IPS-18c (cell line): ENCODE measurements around the gene CARMIL3.
"Not testable (repeated sequence)": the region's sequence is repeated elsewhere in the genome, so short reads cannot be mapped to it uniquely, and the experiment has no call there.

Experiments
- H3K4me3 ChIP-seq: 2 replicates; pipeline ENCODE4 v1.7.0; 2013; ENCODE audit warnings: low read depth, mild to moderate bottlenecking, low read length, moderate library complexity; ENCODE audit not compliant: insufficient read depth
- H3K9me3 ChIP-seq: one replicate; pipeline ENCODE4 v1.6.1; 2013; ENCODE audit warnings: mild to moderate bottlenecking, low read length, moderate library complexity; ENCODE audit not compliant: control insufficient read depth, insufficient read depth

The CARMIL3 gene

GRCh38 chr14:24036963-24037657 is 14.7 kb upstream of the CARMIL3 start:
- not testable (repeated sequence) for H3K4me3 ChIP-seq, H3K9me3 ChIP-seq

- Histone ChIP-seq H3K9me3 (peaks cover 2% of the 10 kb centered on the region), H3K4me3 (no peak overlapping the region)
Observed at GRCh38 chr14:24037658-24038037, 14.2 kb upstream of the CARMIL3 start.

DNA sequence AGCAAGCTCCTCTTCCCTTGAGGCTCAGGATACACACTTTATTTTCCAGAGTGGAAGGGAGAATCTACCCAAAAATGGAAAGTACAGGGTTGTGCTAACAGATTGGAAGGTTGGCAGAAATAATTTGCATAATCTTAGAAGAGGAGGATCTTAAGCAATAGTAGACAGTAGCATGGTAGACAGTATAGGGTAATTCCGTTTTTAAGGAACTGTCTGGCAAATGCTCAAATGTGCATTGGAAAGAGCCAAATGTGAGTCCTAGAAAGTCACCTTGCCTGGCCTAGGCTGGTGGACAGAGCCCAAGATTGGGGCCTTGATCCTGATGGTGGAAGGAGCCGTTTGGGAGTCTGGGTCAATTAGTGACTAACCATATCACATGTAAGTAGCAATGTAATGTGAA is 13.1 kb upstream of the CARMIL3 start:
- no peak overlapping the region for H3K4me3 ChIP-seq

GRCh38 chr14:24040692-24041091 is 11.1 kb upstream of the CARMIL3 start:
- no peaks in the 10 kb centered on the region for H3K9me3 ChIP-seq
- H3K4me3 ChIP-seq: no peak overlapping the region

More for the DNA sequence above, 13.1 kb upstream of the CARMIL3 start:
- H3K9me3 ChIP-seq: no peaks in the 10 kb centered on the region

GRCh38 chr14:24042746-24043145 is 9.1 kb upstream of the CARMIL3 start:
- Histone ChIP-seq H3K9me3 (no peaks in the 10 kb centered on the region), H3K4me3 (no peak overlapping the region)

DNA sequence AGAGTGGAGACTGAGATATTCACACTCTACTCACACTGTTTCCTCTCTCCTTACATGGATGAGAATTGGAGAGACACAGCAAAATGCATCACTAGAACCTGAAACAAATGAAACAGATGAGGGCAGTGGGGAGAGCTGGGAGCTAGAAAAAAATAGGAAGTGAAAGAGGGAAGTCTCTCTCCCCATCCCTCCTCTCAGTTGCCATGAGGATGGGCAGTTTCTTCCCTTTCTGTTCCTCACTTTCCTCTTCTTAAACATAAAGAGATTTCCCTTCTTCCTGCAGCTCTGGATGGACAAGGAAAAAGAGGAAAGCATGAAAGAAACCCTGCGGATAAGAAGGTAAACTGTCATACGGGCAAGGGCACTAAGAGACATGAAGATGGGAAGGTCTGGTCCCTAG is 2.8 kb upstream of the CARMIL3 start:
- not testable (repeated sequence) for H3K4me3 ChIP-seq, H3K9me3 ChIP-seq

GRCh38 chr14:24050753-24051152 is 1.1 kb upstream of the CARMIL3 start:
- H3K4me3 ChIP-seq, H3K9me3 ChIP-seq: not testable (repeated sequence)

GRCh38 chr14:24051176-24051788 is 527 bp upstream of the CARMIL3 start:
- Histone ChIP-seq H3K9me3 (no peaks in the 10 kb centered on the region), H3K4me3 (peak overlapping the region; percentile 83)

DNA sequence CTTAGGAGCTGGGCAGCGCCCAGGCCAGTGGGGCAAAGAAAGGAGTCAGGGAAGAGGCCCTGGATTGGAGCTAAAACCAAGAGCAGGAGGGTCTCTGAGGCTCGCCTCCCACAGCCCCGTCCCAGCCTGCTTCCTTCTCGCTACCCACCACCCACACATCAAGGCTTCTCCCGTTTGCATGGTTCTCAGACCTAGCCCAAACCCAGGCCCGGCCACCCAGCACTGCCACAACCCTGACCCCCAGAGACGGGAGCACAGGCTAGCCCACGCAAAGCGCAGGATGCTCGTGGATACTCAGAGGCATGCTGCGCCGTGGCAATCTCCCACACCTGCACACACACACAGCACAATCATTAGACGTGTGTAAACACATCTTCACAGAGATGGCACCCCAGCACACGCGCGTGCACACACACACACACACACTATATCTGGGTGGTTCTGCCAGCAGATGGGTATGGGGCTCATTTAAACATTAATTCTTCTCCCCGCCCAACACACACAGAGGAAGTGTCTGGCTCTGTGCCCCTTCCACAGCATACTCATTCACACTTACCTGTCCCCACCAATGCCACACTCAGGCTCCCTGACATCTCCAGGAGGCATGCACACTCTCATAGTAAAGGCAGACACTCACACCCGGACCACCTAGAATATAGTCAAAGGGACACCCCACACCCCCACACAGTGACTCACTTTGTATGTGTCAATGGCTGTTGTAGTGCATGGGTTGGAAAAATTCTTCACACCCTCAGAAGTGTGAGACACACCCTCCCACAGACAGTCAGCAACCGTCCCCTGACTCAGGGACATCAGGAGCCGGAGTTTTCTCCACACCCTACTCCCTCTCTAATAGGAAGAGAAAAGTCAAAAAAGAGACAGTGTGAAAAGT is 1.1 kb downstream of the CARMIL3 start:
- no peaks in the 10 kb centered on the region for H3K9me3 ChIP-seq
- peak overlapping the region; percentile 83; the same call in 1 of the 2 replicates for H3K4me3 ChIP-seq

DNA sequence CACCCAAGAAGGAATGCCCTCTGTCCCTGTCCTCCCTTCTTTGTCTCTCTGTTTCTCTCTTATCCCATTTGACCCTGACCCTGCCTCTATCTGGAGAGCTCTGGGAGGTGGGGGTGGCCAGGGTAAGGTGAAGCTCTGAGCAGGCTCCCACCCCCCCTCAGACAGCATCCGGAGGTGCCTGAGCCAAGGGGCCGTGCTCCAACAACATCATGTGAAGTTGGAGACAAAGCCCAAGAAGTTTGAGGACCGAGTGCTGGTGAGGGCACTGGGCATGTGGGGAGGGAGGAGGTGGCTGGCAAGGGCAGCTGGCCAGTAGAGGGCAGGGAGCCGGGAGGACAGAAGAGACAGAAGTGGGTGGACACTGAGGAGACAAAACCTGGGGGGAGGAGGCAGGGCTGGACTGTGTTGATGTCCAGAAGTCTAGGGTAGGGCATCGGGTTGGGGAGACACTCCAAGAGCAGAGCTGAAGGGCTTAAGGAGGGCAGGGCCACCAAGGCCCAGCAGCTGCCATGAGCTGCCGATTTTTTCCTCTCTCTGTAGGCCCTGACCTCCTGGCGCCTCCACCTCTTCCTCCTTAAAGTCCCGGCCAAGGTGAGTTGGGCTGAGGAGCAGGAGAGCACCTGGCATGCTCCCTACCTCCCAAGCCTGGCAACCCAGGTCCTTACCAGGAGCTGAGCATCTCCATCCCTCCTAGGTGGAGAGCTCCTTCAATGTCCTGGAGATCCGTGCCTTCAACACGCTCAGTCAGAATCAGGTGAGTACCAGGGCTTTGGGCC is 1.9 kb downstream of the CARMIL3 start:
- no peak overlapping the region for H3K4me3 ChIP-seq
- H3K9me3 ChIP-seq: no peaks in the 10 kb centered on the region

GRCh38 chr14:24054324-24054641 is 2.5 kb downstream of the CARMIL3 start:
- no peak overlapping the region for H3K4me3 ChIP-seq
- H3K9me3 ChIP-seq: no peaks in the 10 kb centered on the region

DNA sequence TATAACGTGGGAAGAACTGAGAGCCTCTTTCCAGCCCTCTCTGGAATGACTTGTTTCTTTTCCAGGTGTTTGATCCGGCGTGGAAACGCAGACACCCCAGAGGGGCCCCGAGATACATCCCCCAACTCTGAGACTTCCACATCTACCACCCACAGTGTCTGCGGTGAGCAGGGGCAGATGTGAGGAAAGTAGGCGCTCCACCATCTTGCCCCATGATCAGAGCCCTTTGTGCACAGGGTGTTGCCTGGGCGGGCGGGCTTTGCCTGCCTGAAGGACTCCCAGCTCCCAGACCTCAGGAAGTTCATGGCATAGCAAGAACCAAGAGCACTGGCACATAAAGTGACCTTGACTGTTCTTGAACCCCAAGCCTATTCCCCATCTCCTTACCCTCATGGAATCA is 2.8 kb downstream of the CARMIL3 start:
- no peak overlapping the region for H3K4me3 ChIP-seq
- H3K9me3 ChIP-seq: no peaks in the 10 kb centered on the region

GRCh38 chr14:24055971-24056799 is 4.4 kb downstream of the CARMIL3 start:
- Histone ChIP-seq H3K4me3 (no peak overlapping the region), H3K9me3 (no peaks in the 10 kb centered on the region)

DNA sequence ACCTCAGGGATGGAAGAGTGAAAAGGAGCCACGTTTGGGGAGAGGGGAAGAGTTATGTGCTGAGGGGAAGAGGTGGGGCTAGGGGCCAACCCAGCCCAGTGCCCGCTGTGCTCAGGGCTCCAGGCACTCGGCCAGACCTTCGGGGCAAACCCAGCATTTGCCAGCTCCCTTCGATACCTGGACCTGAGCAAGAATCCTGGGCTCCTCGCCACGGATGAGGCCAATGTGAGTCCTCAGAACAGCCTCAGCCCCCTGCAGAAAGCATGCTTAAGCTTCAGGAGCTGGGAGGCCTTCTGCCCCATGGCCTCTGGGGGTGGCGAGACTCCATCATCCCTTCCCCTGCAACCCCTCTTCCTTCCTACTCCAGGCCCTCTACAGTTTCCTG is 5.0 kb downstream of the CARMIL3 start:
- Histone ChIP-seq H3K9me3 (no peaks in the 10 kb centered on the region), H3K4me3 (no peak overlapping the region)

GRCh38 chr14:24057271-24057670 is 5.5 kb downstream of the CARMIL3 start:
- H3K9me3 ChIP-seq: no peaks in the 10 kb centered on the region
- no peak overlapping the region for H3K4me3 ChIP-seq

- Histone ChIP-seq H3K9me3 (no peaks in the 10 kb centered on the region), H3K4me3 (no peak overlapping the region)
Observed at GRCh38 chr14:24057867-24058259, 6.1 kb downstream of the CARMIL3 start.
